Measurements from ENCODE around the gene HCN1.
"Not testable (repeated sequence)": the region's sequence is repeated elsewhere in the genome, so short reads cannot be mapped to it uniquely, and the experiment has no call there.

The HCN1 gene

DNA sequence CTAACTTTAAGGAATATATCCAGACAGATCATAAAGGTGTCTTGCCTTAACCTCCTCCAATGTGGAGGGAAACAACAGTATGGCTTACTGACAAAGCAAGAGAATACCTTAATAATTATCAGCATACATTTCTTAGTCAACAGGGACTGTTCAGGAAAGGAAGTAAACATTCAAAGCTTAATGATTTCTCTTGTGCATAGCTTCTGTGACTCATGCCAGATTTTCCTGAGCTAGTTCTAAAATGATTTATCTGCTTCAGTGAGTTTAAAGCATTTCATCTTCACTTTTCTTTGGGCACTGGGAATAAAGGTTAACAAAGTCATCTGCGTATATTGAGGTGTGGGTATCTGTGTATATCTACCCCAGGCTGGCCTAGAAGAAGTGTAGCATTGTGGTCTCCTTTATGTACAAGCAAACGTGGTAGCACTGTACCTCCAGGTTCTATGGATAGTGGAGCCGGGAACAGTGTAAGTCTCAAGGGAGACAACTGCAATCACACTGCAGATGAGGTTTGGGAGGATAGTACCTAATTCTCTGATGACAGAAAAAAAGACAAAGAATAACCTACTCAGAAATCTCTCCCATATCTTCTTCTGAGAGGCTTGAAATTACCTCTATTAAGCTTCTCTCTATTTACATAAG, 284.1 kb downstream of the HCN1 start:
- DNase-seq, result no peak

DNA sequence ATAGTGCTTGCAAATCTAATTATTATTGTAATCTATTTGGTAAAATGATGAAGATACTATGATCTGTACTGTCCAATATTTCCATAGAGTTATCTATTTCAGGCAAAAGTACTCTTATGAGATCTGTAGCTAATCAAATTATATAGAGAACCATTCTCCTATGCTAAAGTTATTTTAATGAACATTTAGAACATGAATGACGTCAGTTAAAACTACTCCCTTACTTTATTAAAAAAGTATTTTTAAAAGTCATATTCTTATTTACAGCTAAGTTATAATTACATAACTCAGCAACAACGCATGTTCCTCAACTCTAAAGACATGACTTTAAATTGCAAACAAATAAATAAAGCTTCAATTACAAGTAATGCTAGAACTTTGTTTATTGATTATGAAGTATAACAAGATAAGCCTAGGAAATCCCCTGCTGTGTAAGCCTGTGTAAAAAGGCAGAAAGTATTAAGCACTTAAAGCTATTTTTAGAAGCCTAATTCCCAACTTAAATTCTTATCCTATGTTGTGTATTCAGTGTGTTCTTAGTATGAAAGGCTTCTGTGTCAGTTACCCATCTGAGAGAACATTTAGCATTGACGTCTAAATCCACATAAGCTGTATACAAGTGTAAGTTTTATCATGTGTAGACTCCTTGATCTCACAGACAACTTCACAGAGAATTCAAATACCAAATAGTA, 285.7 kb downstream of the HCN1 start:
- DNase-seq, result no peak

DNA sequence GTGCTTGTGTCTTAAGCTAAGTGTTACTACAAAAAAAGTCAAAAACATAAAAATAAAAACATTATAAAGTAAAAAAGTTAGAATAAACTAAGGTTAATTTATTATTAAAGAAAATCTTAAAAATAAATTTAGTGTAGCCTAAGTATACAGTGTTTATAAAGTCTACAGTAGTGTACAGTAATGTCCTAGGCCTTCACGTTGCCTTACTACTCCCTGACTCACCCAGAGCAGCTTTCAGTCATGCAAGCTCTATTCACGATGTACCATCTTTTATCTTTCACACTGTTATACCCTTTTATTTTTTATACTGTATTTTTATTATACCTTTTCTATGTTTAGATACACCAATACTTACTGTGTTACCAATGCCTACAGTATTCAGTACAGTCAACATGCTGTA, 288.1 kb downstream of the HCN1 start:
- DNase-seq, result no peak

DNA sequence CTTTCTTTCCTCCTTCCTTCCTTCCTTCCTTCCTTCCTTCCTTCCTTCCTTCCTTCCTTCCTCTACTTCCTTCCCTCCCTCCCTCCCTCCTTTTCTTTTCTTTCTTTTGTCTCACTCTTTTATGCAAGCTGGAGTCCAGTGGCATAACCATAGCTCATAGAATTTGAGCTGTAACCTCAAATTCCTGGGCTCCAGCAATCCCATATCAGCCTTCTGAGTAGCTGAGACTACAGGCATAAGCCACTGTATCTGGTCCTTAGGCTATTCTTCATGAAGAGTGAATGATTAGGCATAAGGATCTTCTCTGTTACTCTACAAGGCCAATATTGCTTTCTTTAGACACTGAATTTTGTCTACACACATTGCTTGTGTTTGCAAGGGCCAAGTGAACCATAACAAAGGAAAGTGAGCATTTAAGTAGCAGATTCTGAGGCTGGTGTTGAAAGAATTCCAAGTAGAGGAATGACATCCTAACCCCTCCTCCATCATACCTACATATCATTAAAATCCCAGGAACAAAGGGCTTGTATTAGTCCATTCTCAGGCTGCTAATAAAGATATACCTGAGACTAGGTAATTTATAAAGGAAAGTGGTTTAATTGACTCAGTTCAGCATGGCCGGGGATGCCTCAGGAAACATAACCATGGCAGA, 293.2 kb downstream of the HCN1 start:
- no peak for DNase-seq

DNA sequence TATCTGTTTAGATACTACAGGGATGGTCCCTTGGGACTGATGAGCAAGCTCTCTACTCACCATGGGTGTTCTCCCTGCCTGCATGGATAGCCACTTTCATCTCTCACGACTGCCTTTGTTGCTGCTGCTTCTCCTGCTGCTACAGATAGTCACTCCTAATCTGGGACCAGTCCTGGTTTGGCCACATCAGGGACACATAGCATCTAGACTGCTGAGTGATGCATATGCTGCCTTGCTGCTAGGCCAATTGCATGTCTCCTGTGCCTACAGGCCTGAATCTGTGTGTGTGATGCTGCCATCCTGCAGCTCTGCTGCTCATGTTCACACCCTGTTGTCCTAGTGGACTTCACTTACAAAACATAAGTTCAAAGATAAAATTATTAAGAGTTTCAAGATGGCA, 297.1 kb downstream of the HCN1 start:
- DNase-seq, result no peak

DNA sequence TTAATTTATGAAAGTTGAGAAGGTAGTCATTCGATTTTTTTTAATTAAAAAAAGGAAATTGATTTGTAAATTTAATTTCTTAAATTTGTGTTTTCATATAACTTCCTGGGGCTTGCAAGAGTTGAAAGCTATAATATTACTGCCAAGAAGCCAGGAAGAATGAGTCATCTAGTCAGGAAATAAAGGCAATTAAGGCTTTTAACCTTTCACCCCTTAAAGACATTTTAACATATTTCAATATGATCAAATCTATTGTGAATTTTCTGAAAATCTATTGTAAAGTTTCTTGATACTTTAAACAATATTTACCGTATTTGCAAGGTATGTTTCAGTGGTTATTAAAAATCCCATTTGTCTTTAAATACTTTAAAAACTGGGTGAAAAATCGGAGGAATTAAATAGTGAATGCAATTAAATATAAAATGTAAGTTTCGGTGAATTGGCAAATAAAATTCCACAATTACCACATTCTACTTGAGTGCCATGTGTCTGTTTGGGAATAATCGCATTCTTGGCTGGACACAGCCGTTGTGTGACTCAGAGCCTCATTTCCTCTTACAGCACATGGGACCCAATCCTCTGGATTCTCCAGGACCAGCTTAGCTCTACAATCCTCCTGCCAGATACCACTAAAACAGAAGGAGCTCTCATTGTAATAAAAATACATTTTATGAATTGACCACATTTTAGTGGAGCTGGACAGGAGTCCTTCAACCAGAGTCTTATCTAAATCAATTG, 310.7 kb downstream of the HCN1 start:
- no peak for DNase-seq

DNA sequence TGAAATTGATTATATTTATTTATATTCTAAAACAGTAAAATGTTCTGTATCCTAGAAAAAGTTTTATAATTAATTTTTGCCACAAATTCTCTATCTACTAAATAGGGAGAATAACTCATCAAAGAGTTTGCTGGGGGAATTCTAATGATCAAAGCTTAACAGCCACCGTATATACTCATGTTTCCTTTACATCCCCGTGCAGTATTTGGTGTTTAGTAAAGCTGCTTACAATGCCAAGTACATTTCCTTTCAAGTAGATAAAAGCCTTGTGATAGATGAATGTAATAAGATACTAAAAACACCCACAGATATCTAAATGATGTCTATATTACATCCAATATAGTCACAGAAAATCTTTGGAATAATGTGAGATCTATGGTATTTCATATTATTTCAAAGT, 312.2 kb downstream of the HCN1 start:
- no peak for DNase-seq

DNA sequence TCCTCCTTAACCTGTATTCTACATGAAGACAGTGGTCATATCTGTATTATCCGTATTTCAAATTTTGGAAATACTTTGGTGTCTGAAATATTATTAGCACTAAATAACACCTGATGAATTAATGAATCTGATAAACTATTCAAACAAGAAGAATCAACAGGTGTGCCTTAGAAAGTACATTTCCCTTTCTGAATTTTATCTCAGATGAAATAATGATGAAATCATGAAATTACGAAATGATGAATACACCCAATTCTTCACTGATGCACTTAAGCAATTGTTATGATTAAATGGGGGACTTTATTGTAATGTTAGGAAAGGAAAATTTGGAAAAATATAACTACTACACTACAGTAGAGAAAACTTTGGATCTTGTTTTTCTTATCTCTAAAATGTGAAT, 313.6 kb downstream of the HCN1 start:
- no peak for DNase-seq

DNA sequence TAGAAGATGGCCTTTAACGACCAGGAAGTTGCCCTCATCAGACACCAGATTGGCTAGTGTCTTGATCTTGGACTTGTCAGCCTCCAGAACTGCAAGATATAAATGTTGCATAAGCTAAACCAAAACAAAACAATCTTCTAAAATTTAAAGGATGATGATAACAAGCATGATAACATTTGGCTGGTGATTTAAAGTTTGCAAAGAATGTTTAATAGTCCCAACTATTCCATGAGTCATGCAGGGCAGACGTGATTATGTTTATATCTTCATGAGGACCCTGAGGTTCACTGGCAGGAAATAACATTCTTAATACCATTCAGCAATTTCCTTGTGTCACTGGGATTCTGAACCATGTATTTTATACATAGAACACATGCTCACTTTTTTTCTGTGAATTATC, 319.8 kb downstream of the HCN1 start:
- DNase-seq, result no peak

DNA sequence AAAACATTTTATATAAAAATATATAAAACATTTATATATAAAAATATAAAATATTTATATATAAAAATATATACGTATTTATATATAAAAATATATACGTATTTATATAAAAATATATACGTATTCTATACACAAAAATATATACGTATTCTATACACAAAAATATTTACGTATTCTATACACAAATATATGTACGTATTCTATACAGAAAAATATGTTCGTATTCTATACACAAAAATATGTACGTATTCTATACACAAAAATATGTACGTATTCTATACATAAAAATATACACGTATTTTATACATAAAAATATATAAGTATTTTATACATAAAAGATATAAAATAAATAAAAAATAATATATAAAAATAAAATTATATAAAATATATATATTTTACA, 323.6 kb downstream of the HCN1 start:
- DNase-seq, result no peak

DNA sequence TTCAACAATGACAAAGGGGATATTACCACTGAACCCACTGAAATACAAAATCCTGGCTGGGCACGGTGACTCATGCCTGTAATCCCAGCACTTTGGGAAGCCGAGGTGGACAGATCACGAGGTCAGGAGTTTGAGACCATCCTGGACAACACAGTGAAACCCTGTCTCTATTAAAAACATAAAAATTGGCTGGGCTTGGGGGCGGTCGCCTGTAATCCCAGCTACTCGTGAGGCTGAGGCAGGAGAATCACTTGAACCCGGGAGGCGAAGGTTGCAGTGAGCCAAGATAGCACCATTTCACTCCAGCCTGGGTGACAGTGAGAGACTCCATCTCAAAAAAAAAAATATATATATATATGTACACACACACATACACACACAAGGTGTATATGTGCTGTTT, 324.8 kb downstream of the HCN1 start:
- DNase-seq, result not testable (repeated sequence)

DNA sequence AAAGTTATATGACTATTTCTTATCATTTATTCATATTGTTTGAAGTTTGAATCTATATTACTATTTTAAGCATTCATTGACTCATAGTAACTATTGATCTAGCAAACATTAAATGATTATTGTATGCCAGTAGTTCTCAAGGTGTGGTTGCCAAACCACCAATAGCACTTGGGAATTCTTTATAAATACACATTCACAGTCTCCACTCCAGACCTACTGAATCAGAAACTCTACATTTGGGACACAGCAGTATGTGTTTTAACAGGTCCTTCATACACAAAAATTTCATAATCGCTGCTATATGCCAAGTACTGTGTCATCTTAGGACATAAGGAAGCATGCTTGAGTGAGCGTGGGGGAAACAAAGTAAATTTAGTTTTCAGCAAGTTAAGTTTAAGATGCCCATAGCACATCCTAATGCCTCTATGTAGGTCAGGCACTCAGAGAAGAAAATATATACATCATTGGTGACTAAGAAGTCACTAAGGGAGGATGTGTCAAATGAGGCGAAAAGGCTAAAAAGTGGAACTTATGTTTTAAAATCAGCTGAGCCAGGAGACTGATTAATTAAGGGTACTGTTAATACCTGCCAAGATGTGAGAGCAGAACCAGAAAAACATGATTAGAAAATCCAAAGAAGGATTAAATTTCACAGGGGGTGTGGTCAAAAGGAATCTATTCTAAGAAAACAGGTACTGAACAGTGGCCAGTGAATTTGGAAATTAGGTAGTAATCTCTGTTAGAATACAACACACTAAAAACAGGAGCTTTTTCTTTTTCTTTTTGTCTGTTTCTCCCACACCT, 340.8 kb downstream of the HCN1 start:
- no peak for DNase-seq

DNA sequence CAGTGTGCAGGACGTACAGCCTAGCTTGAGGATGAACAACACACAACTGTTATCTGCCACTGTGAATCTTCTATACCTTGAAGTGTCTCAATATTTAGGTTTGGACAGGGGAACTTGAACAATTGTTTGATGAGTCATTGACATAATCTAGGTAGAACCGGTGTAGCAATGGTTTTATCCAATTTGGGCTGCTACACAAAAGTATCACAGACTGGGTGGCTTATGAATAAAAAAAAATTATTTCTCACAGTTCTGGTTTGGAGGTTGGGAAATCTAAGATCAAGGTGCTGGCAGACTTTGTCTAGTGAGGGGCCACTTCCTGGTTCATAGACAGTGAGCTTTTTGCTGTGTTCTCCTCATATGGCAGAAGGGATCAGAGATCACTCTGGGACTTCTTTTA, 359.7 kb downstream of the HCN1 start:
- no peak for DNase-seq

DNA sequence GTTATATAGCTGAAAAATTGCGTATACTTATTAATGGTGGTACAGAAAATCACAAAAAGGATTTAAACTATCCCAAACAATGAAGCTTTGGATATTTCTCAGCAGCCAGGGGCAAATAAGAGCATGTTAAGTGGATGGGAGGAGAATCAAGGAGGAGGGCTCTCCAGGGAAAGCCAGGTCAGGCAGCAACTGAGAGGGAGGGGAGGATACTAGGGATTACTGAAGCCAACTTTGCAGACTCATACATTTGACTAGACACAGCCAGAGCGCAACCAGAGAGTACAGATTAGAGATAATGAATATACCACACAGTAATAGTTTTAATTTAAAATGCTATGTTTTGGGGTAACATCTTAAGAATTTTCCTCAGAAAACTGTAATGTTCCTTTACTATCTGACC, 360.2 kb downstream of the HCN1 start:
- DNase-seq, result no peak

DNA sequence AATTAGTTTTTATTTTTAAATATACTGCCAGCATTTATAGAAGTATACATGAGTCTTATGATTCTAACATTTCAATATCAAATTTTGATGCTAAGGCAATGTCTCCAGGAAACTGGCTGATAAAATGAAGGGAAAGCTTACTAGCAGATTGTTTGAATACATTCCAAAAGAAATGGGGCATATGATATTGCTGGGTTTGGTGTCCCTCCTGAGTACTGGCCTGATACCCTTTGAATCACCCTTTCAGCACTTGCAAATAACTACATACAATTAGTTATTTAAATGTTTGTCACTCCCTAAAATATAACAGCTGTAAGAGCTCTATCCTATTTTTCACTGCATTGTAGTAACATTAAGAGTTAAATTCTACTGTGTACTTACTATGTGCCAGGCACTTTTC, 360.8 kb downstream of the HCN1 start:
- no peak for DNase-seq

DNA sequence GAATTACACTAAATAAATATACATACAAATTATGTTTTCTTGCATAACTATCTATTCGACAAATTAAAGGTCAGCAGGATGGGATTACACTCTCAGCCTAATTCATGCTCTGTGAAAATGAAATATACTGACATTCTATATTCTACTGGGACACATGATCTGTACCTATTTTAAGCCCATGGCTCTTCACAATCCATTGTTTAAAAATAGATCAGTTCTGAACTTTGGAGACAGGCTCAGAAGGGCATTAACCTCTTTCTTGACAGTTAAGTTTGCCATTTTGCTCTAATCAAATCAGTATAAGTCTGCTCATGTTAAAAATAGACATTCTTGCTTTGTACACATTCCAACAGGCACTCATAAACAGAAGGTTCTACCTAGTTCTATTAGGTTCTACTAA, 361.2 kb downstream of the HCN1 start:
- DNase-seq, result no peak

DNA sequence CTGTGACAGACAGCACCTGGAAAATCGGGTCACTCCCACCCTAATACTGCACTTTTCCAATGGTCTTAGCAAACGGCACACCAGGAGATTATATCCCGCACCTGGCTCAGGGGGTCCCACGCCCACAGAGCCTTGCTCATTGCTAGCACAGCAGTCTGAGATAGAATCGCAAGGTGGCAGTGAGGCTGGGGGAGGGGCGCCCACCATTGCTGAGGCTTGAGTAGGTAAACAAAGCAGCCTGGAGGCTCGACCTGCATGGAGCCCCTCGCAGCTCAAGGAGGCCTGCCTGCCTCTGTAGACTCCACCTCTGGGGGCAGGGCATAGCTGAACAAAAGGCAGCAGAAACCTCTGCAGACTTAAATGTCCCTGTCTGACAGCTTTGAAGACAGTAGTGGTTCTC, 383.6 kb downstream of the HCN1 start:
- not testable (repeated sequence) for DNase-seq

DNA sequence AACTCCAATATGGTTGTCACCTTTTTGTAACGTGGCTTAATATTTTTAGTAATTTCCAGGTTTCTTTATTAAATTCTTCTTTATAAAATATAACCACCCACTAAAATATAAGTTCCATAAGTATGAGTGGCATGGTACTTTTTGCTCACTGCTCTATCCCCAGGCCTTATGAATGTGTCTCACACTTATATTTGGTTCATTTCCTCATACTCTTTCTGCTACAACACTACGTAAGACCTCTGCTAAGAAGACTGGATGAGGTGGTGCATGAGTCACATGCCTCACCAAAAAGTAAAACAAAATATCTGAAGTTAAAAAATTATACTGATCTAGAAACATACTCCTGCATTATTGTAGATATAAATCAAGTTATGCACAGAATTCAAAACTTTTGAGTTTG, 400.9 kb downstream of the HCN1 start:
- DNase-seq, result no peak

DNA sequence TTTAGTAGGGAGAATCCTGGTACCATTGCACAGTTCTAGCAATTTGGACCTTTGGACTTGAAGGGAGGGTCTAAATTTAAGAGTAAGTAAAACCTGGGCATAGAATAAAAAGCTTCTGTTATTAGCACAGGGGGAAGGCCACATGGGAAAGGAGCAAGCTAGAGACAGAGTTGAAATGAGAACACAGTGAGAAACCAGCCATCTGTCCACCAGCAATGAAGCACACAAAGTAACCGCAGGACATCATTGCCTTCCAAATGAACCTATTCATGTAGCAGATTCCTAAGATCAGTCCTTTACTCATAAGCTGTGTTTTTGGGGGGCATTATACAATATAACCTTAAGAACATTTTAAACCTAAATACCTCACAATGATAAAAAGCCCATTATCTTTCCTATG, 407.4 kb downstream of the HCN1 start:
- DNase-seq, result no peak

DNA sequence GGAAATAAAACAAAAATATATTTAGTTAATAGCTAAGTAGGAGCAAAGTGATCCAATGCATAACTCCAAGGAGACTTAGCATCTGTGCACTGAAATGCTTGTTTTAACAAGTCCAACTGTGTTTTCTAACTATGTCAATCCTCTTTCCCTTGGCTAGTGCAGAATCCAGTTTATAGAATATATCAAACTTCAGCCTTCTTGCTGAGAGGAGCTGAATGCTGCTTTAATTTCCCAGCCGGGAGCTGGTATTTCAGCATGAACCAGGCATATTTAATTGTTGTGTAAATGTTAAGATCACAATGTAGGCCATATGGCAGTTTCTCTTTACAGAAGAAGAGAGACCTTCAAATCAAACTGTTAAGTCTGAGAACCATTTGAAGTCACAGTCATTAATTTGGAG, 411.7 kb downstream of the HCN1 start:
- no peak for DNase-seq

DNA sequence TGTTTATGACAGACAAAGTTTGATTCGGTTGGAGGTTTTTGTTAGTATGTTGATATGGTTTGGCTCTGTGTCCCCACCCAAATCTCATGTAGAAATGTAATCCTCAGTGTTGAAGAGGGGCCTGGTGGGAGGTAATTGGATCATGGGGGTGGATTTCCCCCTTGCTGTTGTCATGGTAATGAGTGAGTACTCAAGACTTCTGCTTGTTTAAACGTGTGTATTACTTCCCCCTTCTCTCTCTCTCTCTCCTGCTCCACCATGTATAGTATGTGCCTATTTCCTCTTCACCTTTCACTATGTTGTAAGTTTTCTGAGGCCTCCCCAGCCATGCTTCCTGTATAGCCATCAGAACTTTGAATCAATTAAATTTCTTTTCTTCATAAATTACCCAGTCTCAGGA, 415.1 kb downstream of the HCN1 start:
- no peak for DNase-seq

DNA sequence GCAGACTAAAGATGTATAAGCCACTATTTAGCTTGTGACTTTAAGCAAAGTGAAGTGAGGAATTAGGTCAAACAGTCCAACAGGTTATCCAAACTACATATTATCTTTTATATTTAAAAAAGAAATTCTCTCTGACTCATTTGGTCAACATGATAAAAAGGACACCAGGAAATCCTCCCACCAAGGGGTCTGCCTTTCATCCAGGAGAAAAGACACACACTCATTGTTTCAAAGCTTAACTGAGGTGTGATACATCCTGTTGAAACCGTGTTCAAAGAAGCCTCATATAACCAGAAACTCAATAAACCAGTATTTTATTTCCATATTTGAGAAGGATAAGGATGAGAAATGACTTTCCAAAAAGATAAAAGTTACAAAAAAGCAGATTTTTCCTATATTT, 417.1 kb downstream of the HCN1 start:
- no peak for DNase-seq

DNA sequence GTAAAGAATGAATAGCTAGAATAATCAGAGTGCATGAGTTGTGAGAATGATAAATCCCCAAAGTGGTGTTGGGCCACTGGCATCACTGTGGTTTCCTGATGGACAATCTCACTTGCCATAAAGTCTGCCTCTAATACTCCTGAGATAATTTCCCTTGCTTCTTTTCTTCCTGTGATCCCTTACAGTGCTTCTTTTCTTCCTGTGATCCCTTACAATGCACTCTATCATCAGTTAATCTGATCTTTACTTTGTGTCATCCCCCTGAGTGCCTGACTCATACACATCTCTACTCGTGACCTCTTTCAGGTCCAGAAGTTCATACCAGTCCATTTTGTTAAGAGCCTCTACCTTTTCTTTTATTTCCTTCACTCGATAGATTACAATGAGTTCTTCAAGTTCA, 418.3 kb downstream of the HCN1 start:
- DNase-seq, result no peak

Measured in stimulated activated naive CD4-positive, alpha-beta T cell treated with Interleukin-2 at 50 U/mL for 16 hours (primary cell).